ENCODE measurements around the gene MID1. TPM values are rescaled to one million over a fixed set of nuclear protein-coding genes. Genes with fewer than 3 reads are reported as not detected.
A peak's percentile ranks its signal among the peaks of the same experiment; 100 is the strongest.
"Not testable (repeated sequence)": the region's sequence is repeated elsewhere in the genome, so short reads cannot be mapped to it uniquely, and the experiment has no call there.

Gene MID1
- total RNA-seq, 1 experiment from 2014 or later, result 5.7 TPM

- DNase-seq (ENCODE audit: low spot score), result no peak
These were observed 2.4 kb downstream of the MID1 start for GRCh38 chrX:10617999-10618351.

- DNase-seq (ENCODE audit: low spot score), result no peak
These were observed 3.0 kb downstream of the MID1 start for GRCh38 chrX:10617186-10617998.

- DNase-seq (ENCODE audit: low spot score), result peak; percentile 50
These were observed 4.2 kb downstream of the MID1 start for GRCh38 chrX:10615931-10616774.

- DNase-seq (ENCODE audit: low spot score), result no peak
These were observed 8.2 kb downstream of the MID1 start for GRCh38 chrX:10612215-10612614.

- no peak for DNase-seq (ENCODE audit: low spot score)
These were observed 8.8 kb downstream of the MID1 start for GRCh38 chrX:10611441-10612090.

- no peak for DNase-seq (ENCODE audit: low spot score)
These were observed 12.3 kb downstream of the MID1 start for GRCh38 chrX:10608099-10608498.

GRCh38 chrX:10607233-10607632 lies 13.2 kb downstream of the MID1 start:
- no peak for DNase-seq (ENCODE audit: low spot score)

GRCh38 chrX:10603612-10604011 lies 16.8 kb downstream of the MID1 start:
- no peak for DNase-seq (ENCODE audit: low spot score)

- DNase-seq (ENCODE audit: low spot score), result no peak
These were observed 17.7 kb downstream of the MID1 start for GRCh38 chrX:10602646-10603045.

- DNase-seq (ENCODE audit: low spot score), result no peak
These were observed 19.9 kb downstream of the MID1 start for GRCh38 chrX:10600479-10600878.

GRCh38 chrX:10598540-10598939 lies 21.8 kb downstream of the MID1 start:
- no peak for DNase-seq (ENCODE audit: low spot score)

GRCh38 chrX:10597871-10598270 lies 22.5 kb downstream of the MID1 start:
- DNase-seq (ENCODE audit: low spot score), result no peak

GRCh38 chrX:10591363-10592335 lies 28.7 kb downstream of the MID1 start:
- DNase-seq (ENCODE audit: low spot score), result no peak

GRCh38 chrX:10589787-10590186 lies 30.6 kb downstream of the MID1 start:
- not testable (repeated sequence) for DNase-seq (ENCODE audit: low spot score)

- DNase-seq (ENCODE audit: low spot score), result no peak
These were observed 31.3 kb downstream of the MID1 start for GRCh38 chrX:10589098-10589497.

- DNase-seq (ENCODE audit: low spot score), result not testable (repeated sequence)
These were observed 35.5 kb downstream of the MID1 start for GRCh38 chrX:10584882-10585281.

GRCh38 chrX:10582945-10583344 lies 37.4 kb downstream of the MID1 start:
- no peak for DNase-seq (ENCODE audit: low spot score)

GRCh38 chrX:10582215-10582733 lies 38.1 kb downstream of the MID1 start:
- no peak for DNase-seq (ENCODE audit: low spot score)

- peak; percentile 24 for DNase-seq (ENCODE audit: low spot score)
These were observed 41.0 kb downstream of the MID1 start for GRCh38 chrX:10579112-10580011.

GRCh38 chrX:10578527-10578926 lies 41.9 kb downstream of the MID1 start:
- DNase-seq (ENCODE audit: low spot score), result no peak

Data from HT-29 (cell line).